NCI-H128 (cell line): ENCODE data around the gene CDKN2D.
"Not testable (repeated sequence)": the region's sequence is repeated elsewhere in the genome, so short reads cannot be mapped to it uniquely, and the experiment has no call there.

Source experiments
- DNase-seq: peaks from one replicate; lab custom pipeline; 2025; ENCODE audit not compliant: unreplicated experiment; lab: John Stamatoyannopoulos, UW

The CDKN2D gene

DNA sequence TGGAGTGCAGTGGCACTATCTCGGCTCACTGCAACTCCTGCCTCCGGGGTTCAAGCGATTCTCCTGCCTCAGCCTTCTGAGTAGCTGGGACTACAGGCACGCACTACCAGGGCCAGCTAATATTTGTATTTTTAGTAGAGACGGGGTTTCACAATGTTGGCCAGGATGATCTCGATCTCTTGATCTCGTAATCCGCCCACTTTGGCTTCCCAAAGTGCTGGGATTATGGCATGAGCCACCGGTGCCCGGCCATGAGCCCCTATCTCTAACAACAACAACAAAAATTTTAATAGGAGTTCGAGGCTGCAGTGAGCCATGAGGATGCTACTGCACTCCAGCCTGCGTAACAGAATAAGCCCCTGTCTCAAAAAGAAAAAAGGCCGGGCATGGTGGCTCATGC lies 13.3 kb upstream of the CDKN2D start:
- no peak for DNase-seq

DNA sequence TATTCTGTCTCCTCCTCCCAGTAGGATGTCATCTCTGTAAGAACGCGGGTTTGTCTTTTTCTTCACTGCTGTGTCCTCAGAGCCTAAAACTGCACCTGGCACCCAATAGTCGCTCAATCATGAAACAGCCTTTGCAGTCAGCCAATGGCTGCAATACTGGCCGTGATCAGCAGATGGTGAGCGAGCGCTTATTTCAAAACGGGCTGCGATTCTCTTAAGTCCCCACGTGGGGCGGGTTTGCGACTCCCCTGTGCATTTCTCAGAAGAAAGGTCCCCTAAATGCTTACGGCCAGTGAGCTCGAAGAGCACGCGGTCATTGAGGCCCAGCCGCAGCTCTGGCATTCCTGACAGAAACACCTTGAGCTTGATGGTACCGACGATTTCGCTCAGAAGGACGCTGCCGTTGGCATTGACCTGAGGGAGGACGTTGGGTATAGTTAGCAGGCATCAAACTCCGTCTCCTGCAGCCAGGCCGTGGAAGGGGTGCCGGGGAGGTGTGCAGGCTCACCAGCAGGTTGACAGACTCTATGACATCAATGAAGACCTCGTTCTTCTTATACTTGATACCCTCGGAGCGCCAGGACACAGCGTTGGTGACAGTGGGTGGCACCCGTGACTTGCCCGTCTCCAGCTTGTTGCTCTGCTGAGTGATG lies 12.3 kb upstream of the CDKN2D start:
- peak; percentile 82 for DNase-seq

- no peak for DNase-seq
Observed at GRCh38 chr19:10577951-10578350, 9.2 kb upstream of the CDKN2D start.

DNA sequence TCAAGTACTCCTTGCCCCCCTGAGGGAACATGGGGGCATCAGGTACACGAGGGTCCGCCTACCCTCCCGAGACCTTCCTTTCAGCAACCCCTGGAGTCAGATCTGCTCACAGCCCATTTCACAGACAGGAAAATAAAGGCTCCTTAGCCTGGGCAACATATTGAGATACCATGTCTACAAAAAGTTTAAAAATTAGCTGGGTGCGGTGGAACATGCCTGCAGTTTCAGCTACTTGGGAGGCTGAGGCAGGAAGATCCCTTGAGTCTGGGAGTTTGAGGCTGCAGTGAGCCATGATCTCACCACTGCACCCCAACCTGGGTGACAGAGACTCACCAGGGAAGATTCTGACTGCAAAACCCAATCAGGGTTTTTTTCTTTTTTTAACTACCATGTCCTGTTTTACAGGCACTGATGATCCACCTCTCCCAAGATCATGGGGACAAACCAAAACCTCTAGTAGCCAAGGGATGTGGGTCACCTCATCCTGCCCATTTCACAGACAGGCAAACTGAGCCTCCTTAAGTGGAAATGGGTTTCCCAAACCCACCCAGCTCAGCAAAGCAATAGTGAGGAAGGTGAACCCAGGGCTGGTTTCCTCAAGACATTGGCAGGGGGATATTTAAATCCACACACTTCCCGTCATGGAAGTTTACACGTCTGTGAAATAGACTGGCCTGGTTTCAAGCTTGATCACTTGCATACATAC lies 6.4 kb upstream of the CDKN2D start:
- DNase-seq = no peak

GRCh38 chr19:10574462-10574861 lies 5.7 kb upstream of the CDKN2D start:
- DNase-seq = no peak

- not testable (repeated sequence) for DNase-seq
Observed at GRCh38 chr19:10573793-10574192, 5.0 kb upstream of the CDKN2D start.

- DNase-seq = peak; percentile 31
Observed at GRCh38 chr19:10568062-10568825, 535 bp downstream of the CDKN2D start.

- DNase-seq = no peak
Observed at GRCh38 chr19:10567656-10568055, 1.1 kb downstream of the CDKN2D start.

- DNase-seq = no peak
Observed at GRCh38 chr19:10566658-10567410, 1.9 kb downstream of the CDKN2D start.

DNA sequence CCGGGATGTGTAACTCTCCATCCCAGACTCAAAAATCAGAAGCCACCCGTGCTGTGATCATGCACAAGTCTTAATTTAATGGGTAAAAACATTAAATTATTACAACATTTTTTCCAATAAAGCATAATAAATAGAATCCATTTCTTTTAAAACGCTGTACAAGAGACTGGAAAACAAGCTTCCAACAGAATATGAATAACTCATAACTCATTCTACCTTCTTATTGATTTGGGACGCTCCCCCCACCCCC lies 2.4 kb downstream of the CDKN2D start:
- DNase-seq = no peak

DNA sequence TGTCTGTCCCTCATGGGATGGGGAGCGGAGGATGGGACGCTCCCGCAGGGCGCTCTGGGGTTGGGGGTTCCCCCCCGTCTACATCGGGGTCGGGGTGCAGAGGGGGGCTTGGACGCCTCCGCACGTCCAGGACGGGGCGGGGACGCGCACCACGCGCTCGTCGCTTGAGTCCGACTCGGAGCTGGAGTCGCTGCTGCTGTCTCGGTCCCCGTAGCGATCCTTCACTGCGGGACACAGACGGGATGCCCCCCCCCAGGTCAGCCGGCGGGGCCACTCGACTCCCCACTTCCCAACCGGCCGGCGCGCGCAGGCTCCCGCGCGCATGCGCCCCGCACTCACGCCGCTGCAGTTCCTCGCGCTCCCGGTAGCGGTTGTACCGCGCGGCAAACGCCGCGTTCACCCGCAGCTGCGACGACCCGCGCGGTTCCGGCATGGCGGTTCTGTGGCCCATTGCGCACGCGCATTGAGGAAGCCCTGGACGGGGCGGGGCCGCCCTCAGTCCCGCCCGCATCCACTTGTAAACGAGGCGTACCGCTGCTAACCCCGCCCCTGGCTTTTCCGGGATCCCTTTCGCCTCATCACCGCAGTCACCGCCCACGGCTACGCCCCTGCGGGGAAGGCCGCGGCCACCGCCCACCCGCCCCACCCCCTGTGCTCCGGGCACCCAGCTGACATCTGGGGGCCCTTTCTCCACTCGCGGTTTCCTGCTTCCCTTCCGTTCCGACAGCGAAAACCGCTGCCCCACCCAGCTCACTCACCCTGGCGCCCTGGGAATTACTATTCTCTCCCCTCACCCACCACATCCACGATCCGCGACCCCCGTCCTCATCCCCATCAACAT lies 3.0 kb downstream of the CDKN2D start, which contains the start of gene KRI1:
KRI1 (minus strand) TSS at position 444 of the 841 bp plus-strand sequence; CDS start at position 433, 11 bp downstream.
- peak; percentile 96 for DNase-seq

DNA sequence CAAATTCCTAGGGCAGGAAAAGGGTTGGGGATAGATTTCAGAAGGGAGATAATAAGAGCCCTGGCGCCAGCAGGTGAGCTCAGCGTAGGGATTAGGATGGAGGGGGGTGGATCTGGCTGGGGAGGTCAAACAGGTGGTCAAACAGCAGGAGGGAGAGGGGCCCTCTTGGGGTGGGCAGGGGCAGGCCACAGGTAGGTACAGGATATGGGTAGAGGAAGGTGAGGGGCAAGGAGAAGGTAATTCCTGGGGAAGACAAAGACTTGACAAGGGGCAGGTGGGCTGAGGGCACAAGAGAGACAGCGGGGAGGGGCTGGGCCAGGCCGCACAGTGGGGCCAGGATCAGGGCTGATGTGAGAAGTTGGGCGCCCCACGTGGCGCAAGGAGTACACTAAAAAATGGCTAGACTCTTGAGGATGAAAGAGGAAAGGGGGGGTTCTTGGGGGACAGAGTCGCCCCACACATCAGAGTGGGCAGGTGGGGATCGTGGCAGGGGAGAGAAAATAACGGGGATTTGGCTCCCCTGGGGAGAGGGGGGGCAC lies 3.7 kb downstream of the CDKN2D start:
- no peak for DNase-seq

DNA sequence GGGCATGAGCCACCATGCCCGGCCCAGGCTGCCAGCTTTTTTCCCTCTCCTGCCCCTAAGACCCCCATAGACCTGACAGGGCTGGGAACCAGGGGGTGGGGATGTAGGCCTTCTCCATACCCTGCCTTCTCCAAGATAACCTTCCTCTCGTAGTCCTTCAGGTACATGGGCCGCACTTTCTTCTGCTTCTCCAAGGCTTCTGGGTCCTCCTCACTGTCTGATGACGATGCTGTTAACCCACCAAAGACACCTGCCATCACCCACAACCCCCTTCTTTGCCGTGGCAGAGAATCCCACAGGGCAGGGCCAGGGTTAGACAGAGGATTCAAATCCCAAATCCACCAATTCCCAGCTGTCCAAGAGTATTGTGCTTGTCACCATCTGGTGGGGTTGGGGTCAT lies 6.2 kb downstream of the CDKN2D start:
- no peak for DNase-seq

DNA sequence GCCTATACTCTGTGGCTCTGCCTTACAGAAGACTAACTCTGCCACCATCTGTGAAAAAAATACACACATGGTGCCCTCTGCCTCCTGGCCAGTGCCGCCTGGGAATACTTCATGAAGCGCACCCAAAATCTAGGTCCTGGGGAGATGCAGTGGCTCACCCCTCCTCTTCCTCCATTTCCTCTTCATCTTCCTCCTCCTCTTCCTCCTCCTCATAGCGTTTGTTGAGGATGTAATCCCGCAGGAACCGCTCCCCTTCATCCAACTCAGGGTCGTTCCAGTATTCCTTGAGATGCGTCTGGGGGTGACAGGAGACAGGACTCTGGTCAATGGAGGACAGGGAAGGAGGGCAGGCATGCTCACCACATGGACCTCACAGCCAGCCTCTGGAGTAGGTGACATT lies 8.6 kb downstream of the CDKN2D start:
- DNase-seq = no peak

GRCh38 chr19:10557603-10558197 lies 11.1 kb downstream of the CDKN2D start:
- DNase-seq = no peak

- no peak for DNase-seq
Observed at GRCh38 chr19:10555610-10555973, 13.2 kb downstream of the CDKN2D start.

DNA sequence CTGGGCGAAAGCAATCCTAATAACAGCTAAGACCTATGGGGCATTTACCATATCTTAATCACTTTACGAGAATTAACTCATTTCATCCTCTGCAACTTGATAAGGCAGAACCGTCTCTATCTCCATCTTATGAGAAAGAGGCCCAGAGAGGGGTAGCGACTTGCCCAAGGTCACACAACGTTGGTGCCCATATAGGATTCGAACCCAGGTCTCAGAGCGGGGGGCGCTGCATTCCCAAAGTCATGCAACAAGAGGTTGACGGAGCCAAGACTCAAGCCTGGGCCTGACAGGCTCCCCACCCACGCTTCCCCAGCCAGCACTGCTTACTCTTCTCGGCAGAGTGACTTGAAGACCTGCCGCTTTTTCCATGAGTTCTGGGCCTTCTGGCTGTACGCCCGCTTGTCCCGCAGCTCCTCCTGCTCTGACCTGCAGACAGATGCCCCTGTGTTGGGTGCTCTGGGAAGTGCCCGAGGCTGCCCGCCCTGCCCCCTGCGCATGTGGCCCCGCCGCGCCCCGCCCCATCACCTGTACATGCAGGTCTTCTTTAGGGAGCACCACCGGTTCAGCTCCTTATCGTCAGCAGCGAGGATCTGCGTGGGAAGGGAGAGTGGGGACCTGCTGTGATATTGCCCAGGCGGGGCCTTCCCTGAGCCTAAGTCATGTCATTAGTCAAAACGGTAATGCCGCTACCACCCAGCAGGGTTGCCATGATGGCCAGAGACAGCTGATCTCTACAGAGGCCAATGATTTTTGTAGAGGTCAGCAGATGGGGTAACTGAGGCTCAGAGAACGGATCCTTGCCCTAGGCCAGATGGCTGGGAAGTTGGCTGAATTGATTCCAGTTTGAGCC lies 13.8 kb downstream of the CDKN2D start:
- no peak for DNase-seq

DNA sequence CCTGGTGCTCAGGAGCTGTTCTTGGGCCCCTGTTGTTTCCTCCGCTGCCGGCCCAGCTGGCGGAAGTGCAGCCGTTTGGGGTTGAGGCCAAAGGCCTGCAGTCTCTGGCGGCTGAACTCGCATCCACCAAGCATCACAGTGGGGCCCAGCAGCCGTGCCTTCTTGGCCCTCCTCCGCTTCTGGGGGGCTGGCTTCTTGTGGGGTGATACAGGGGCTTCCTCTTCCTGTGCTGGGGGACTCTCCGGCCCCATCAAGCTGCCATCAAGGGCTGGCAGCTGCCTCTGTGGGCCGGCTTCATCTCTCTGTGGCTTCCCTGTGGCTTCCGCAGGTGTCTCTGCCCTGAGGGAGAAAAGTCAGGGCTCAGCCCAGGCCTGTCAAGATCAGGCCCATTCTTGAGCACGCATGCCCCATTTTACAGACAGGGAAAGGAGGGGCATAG lies 14.8 kb downstream of the CDKN2D start:
- DNase-seq = no peak

- DNase-seq = no peak
Observed at GRCh38 chr19:10553087-10553667, 15.6 kb downstream of the CDKN2D start.
